GF-D8 (cell line): Measurements from ENCODE around the gene ZNF385C.
"Not testable (repeated sequence)": the region's sequence is repeated elsewhere in the genome, so short reads cannot be mapped to it uniquely, and the experiment has no call there.

ENCODE experiments used
- DNase-seq: peaks from one replicate; lab custom pipeline; 2025; lab: John Stamatoyannopoulos, UW

The ZNF385C gene

GRCh38 chr17:42050393-42051012 lies 47.8 kb downstream of the ZNF385C start, which contains the start of gene C17orf113:
C17orf113 (minus strand) TSS chr17:42050601; CDS start chr17:42043376, 7,225 bp downstream.
- no peak for DNase-seq

- DNase-seq, result no peak
Measured at GRCh38 chr17:42049834-42050392, 48.4 kb downstream of the ZNF385C start.

- DNase-seq, result no peak
Measured at GRCh38 chr17:42047343-42047742, 50.9 kb downstream of the ZNF385C start.

- no peak for DNase-seq
Measured at GRCh38 chr17:42045719-42046118, 52.6 kb downstream of the ZNF385C start.

GRCh38 chr17:42042598-42043319 lies 55.5 kb downstream of the ZNF385C start:
- no peak for DNase-seq

GRCh38 chr17:42041619-42042018 lies 56.7 kb downstream of the ZNF385C start:
- DNase-seq, result no peak

- DNase-seq, result no peak
Measured at GRCh38 chr17:42040818-42041217, 57.5 kb downstream of the ZNF385C start.

- no peak for DNase-seq
Measured at GRCh38 chr17:42039794-42040763, 58.2 kb downstream of the ZNF385C start.

GRCh38 chr17:42038221-42038973 lies 59.9 kb downstream of the ZNF385C start:
- no peak for DNase-seq

- DNase-seq, result no peak
Measured at GRCh38 chr17:42034059-42034458, 64.2 kb downstream of the ZNF385C start.

- no peak for DNase-seq
Measured at GRCh38 chr17:42031584-42031983, 66.7 kb downstream of the ZNF385C start.

GRCh38 chr17:42028791-42029127 lies 69.5 kb downstream of the ZNF385C start:
- DNase-seq, result no peak

GRCh38 chr17:42027961-42028790 lies 70.1 kb downstream of the ZNF385C start:
- no peak for DNase-seq

- no peak for DNase-seq
Measured at GRCh38 chr17:42027590-42027889, 70.7 kb downstream of the ZNF385C start.

GRCh38 chr17:42026857-42027589 lies 71.2 kb downstream of the ZNF385C start:
- DNase-seq, result no peak

GRCh38 chr17:42025936-42026335 lies 72.3 kb downstream of the ZNF385C start:
- DNase-seq, result no peak

- DNase-seq, result no peak
Measured at GRCh38 chr17:42025191-42025579, 73.1 kb downstream of the ZNF385C start.

- DNase-seq, result peak; percentile 71
Measured at GRCh38 chr17:42023524-42024349, 74.5 kb downstream of the ZNF385C start.

GRCh38 chr17:42020845-42021244 lies 77.4 kb downstream of the ZNF385C start:
- DNase-seq, result not testable (repeated sequence)
